ENCODE measurements around the gene SHD.

SHD gene

GRCh38 chr19:4298810-4299550 lies 19.9 kb downstream of the SHD start:
- no peak for DNase-seq (ENCODE audit: low read depth)

GRCh38 chr19:4300589-4300988 lies 21.5 kb downstream of the SHD start:
- DNase-seq (ENCODE audit: low read depth), result no peak

GRCh38 chr19:4301590-4302242 lies 22.6 kb downstream of the SHD start:
- DNase-seq (ENCODE audit: low read depth), result no peak

GRCh38 chr19:4302243-4302640 lies 23.2 kb downstream of the SHD start, which contains the start of gene TMIGD2:
Gene TMIGD2, minus strand, starts transcription at chr19:4302389. Its CDS starts 4 bp downstream, at chr19:4302385.
- no peak for DNase-seq (ENCODE audit: low read depth)

GRCh38 chr19:4303819-4304537 lies 24.9 kb downstream of the SHD start:
- no peak for DNase-seq (ENCODE audit: low read depth)

GRCh38 chr19:4304538-4305256 lies 25.6 kb downstream of the SHD start, which contains the start of gene FSD1:
Gene FSD1, plus strand, starts transcription at chr19:4304598. Its CDS starts 149 bp downstream, at chr19:4304747.
- DNase-seq (ENCODE audit: low read depth), result peak; percentile 18

- DNase-seq (ENCODE audit: low read depth), result no peak
Measured at GRCh38 chr19:4305257-4305612, 26.2 kb downstream of the SHD start.

- DNase-seq (ENCODE audit: low read depth), result no peak
Measured at GRCh38 chr19:4305659-4306058, 26.6 kb downstream of the SHD start.

- DNase-seq (ENCODE audit: low read depth), result no peak
Measured at GRCh38 chr19:4310247-4311121, 31.4 kb downstream of the SHD start.

- no peak for DNase-seq (ENCODE audit: low read depth)
Measured at GRCh38 chr19:4313847-4314490, 34.9 kb downstream of the SHD start.

GRCh38 chr19:4316956-4317355 lies 37.9 kb downstream of the SHD start:
- no peak for DNase-seq (ENCODE audit: low read depth)

- no peak for DNase-seq (ENCODE audit: low read depth)
Measured at GRCh38 chr19:4318460-4318859, 39.4 kb downstream of the SHD start.

GRCh38 chr19:4319067-4319718 lies 40.1 kb downstream of the SHD start:
- DNase-seq (ENCODE audit: low read depth), result no peak

GRCh38 chr19:4320419-4320818 lies 41.4 kb downstream of the SHD start:
- no peak for DNase-seq (ENCODE audit: low read depth)

GRCh38 chr19:4322942-4323665 lies 44.0 kb downstream of the SHD start:
- no peak for DNase-seq (ENCODE audit: low read depth)

- no peak for DNase-seq (ENCODE audit: low read depth)
Measured at GRCh38 chr19:4323692-4324091, 44.6 kb downstream of the SHD start.

- no peak for DNase-seq (ENCODE audit: low read depth)
Measured at GRCh38 chr19:4324228-4324627, 45.2 kb downstream of the SHD start.

GRCh38 chr19:4326215-4326836 lies 47.3 kb downstream of the SHD start:
- no peak for DNase-seq (ENCODE audit: low read depth)

GRCh38 chr19:4326837-4327251 lies 47.8 kb downstream of the SHD start:
- DNase-seq (ENCODE audit: low read depth), result no peak

All from HS-5 (cell line).